SKM-1 (cell line): ENCODE data around the gene GRAP2.

ENCODE experiments used
- DNase-seq: peaks from one replicate; lab custom pipeline; 2025; ENCODE audit not compliant: unreplicated experiment; lab: John Stamatoyannopoulos, UW

The GRAP2 gene

DNA sequence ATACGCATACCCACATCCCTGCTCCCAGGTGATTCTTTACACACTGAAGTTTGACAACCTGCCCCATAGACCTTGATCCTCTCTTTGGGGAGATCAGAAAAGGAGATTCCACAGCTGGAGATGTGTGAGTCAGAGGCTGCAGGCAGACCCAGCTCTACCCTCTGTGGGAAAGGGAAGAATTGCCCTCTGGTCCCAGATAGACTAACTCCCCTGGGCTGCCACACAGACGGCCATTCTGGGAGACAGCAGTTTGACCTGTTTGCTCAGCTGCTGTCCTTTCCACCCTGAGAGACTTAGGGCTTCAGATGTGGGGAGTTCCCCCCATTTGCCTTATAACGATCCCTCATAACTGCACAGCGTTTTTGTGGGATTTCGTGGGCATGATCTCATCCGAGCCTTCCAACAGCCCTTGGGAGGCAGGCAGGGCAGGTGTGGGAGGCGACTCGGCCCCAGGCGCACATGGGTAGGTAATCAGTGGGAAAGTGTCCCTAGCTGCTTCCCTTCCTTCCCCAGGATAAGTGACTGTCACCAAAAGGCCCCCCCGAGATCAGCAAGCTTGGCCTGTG lies 107.9 kb downstream of the GRAP2 start:
- no peak for DNase-seq

DNA sequence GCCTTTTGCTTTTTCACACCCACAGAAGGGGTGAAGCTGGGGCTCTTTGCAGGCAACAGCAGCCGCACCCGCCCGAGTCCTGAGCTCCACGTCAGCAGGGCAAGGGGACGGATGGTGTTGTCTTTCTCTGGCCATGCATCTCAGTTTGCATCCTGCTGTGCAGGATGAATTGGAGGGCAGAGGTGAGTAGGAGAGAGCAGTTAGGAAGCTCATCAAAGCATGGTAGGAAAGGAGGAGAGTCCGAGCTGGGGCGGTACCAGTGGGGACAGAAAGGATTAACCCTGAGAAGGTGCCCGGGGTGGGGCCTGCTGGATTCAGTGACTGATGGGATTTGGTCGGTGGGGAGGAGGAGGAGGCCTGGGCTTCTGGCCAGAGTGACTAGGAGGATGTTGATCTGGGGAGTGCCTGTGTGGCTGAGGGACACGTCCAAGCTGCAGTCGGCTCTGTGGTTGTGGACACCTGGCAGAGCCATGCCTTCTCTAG lies 108.4 kb downstream of the GRAP2 start:
- DNase-seq, result no peak

DNA sequence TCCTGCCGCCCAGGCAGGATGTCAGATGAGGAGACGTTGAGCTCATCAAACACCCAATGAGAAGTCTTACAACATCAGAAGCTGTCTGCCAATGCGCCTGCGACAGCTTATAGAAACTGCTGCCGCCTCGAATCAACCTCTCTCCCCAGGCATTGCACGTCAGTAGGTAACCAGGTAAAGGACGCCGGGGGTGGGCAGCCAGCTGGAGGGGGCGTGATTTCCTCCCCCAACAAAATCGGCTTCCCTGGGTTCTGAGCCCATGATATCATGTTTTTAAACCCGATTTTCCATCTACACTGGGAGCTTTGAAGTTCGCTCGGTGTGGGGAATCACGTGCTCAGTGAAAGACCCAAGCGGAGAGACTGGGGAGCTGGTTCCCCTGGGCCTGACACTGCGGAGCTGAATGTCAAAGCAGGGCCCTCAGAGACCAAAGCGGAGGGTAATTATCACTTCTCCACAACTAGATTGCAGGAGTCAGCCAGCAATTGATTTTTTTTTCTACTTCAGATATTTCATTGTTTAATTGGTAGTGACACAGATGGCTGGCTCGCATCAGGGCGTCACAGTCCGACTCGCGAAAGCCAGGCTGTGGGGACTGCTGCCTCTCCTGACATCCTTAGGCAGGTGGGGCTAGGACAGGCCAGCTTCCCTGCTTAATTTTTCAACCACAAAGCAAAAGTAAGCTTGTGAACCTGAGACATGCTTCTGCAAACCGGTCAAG lies 109.2 kb downstream of the GRAP2 start:
- DNase-seq, result no peak

DNA sequence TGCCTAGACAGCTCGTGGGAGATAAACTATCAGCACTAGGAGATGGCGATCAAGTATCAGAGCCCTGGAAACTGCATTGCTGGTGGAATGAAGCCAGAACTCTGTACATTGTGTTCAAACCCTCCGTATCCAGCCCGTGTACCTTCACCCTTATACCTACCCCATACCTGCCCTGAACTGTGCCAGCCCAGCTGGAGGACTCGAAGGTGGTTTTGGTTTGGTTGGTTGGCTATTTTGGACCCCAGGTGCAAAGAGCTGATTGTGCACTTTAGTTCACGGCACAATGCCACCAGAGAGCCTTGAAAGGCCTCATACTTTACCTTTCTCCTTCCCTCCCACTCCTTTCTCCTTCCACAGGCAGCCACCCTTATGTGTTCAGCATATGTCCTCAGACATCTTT lies 109.9 kb downstream of the GRAP2 start:
- DNase-seq, result no peak

DNA sequence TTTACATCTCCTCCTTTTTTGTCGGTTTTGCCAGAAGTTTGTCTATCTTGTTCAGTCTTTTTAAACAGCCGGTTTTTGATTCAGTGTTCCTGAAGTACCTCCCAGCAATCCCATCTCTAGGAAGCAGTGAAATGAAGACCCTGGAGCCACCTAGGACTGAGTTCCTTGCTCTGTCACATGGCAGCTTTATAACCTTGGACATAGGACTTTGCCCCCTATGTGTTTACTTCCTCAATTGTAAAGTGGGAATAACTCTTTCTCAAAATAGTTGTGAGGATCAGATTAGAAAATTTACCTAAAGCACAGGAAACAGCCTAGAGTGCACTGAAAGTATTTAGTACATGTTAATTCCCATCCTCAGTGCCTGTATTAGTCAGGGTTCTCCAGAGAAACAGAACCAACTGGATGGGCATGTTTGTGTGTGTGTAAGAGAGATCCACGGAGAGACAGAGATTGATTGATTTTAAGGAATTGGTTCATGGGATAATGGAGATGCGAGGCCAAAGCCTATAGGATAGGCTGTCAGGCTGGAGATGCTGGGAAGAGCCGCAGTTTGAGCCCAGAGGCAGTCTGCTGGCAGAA lies 113.9 kb downstream of the GRAP2 start:
- no peak for DNase-seq

DNA sequence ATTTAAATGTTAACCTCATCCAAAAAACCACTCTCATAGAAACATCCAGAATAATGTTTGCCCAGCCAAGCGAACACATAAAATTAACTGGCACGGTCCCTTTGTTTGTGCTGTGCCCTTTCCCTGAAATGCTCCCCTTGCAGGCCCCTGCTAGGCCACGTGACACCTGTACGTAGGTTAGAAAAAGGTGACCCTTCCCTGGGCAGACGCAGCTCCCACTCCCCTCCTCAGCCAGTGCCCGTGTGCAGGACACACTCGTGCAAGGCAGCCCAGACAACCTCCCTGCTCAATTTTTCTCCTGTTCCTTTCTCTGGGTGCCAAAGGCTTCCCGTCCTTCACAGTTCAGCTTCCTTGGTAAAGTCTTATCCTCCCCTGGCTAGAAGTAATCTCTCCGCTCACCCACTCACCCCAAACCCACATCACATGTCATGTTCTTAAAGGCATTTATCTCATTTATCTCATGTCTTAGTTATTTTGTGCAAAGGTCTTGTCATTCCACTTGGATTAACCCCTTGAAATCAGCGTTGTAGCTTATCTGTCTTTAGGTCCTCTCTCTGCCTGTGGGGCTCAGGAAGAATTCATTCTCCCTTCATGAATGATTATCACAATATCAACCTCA lies 114.6 kb downstream of the GRAP2 start:
- DNase-seq, result no peak

DNA sequence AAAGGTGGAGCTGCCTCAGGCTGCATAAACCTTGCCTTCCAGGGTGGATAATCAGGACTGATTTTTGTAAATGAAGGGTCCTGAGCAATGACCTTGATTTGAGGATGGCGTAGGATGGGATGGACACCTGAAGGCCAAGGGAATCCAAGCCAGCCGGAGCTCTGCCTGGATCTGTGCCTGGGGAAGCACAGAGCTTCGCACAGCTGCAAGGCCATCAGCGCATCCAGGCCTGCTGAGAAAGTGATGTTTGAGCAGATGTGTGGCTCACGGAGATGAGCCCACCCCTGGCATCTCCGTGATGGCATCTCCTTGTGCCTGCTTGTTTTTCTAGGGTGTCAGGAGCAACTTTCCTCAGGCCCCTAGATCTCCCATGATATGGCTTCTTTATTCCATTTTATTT lies 117.2 kb downstream of the GRAP2 start:
- no peak for DNase-seq

DNA sequence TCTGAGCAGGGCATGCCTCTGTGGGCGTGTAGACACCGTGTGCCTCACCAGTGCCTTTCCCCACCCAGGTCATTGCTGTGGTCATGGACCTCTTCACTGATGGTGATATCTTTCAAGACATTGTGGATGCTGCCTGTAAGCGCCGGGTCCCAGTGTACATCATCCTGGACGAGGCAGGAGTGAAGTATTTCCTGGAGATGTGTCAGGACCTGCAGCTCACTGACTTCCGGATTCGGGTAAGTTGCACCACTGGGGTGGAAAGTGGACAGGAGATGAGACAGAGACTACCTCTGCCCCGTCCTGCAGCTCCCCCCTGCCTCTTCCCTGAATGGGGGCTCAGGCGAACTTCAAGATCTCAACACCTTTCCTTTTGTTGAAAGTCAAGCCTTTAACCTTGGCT lies 118.2 kb downstream of the GRAP2 start:
- DNase-seq, result no peak

DNA sequence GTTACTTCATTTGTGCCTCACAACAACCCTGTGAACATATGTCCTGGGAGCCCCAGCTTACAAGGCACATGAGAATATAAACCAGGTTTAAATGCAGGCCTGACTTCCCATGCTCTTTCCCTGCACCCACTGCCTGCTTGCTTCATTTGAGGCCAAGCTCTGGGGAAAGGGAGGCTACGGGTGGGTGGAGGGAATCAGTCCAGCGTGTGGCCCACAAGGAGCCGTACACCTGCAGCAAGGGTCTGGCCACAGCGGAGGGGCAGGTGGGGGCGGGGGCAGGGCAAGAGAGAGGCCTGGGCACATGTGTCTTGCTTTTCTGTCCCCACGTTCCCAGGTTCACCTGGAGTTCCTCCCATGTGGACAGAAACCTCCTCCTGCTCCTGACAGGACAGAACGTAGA lies 120.1 kb downstream of the GRAP2 start:
- no peak for DNase-seq

DNA sequence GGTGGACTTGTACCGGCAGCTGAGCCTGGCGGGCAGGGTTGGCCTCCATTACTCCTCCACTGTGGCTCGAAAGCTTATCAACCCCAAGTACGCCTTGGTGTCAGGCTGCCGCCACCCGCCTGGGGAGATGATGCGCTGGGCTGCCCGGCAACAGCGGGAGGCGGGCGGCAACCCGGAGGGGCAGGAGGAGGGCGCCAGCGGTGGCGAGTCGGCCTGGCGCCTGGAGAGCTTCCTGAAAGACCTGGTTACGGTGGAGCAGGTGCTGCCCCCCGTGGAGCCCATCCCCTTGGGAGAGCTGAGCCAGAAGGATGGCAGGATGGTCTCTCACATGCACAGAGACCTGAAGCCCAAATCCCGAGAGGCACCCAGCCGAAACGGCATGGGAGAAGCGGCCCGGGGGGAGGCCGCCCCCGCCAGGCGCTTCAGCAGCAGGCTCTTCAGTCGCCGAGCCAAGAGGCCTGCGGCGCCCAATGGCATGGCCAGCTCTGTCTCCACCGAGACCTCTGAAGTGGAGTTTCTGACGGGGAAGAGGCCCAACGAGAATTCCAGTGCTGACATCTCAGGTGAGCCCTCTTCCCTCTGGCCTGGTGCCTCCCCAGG lies 120.6 kb downstream of the GRAP2 start:
- DNase-seq, result no peak

DNA sequence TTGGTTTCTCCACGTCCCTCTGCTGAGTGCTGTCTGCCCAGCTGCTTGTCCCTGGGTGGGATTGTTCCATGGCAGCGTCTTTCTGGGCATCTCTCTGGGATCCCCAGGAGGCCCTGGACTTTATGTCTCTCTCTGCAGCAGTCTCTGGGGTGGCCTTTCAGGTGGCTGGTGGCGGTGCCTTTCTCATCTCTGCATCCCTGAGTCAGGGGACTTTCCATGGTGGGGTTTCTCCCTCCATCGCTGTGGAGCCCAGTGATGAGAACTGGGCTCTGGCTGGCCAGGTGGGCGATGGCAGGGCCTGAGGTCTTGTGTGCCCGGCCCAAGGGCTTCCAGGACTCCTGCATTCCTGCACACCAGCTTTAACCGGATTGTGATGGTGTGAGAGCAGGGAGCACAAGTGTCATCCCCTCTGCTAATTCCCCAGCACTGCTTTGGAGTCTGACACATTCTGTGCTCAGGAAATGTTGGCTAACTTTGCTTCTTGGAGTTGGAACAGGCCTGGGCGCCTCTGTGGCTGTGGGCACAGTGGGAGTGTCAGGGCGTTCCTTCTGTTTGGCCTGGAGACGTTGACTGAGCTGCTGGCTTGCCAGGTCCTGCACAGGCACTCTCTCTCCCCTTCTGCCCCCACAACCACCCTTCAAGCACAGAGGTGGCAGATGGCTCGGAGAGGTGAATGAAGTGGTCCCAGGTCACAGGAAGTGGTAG lies 121.8 kb downstream of the GRAP2 start:
- no peak for DNase-seq
